ENCODE measurements around the gene LILRB5. TPM values are rescaled to one million over a fixed set of nuclear protein-coding genes. Genes with fewer than 3 reads are reported as not detected.
"Not testable (repeated sequence)": the region's sequence is repeated elsewhere in the genome, so short reads cannot be mapped to it uniquely, and the experiment has no call there.

LILRB5 gene
- total RNA-seq, 1 donor = under 0.01 TPM

DNA sequence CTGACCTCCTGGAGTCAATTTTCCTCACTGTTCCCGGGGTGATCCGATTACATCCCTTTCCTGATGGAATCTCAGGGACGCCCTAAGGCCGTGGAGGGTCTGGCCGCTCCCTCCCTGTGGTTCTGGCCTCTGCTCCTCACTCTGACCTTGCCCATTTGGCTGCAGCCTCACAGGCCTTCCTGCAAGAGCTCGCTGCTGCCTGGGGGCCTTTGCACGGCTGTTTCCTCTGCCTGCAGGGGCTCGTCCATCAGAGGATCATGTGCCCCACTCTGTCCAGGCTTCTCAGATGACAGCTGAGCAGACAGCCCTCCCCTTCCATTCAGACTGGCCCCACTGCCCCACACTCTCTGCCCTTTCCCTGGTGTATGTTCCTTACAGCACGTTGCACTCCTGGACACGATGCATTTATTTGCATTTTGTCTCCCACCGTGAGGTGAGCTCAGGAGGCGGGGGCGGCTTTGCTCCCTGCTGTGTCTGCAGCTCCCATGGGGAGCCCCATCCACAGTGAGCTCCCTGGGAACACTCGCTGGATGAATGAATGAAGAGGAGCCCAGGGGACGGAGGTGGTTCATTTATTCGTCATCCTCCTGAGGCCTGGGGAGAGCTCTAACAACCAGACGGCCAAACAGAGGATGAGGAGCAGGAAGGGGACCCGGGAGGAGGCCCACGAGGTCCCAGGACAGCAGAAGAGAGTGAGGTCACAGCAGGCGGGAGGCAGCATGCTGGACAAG, 39.4 kb downstream of the LILRB5 start:
- DNase-seq (ENCODE audit: low read depth in 2 of 3, low spot score in 2 of 3) = not testable (repeated sequence)

GRCh38 chr19:54216869-54217268, 40.2 kb downstream of the LILRB5 start:
- no peak for DNase-seq (ENCODE audit: low read depth in 2 of 3, low spot score in 2 of 3)

DNA sequence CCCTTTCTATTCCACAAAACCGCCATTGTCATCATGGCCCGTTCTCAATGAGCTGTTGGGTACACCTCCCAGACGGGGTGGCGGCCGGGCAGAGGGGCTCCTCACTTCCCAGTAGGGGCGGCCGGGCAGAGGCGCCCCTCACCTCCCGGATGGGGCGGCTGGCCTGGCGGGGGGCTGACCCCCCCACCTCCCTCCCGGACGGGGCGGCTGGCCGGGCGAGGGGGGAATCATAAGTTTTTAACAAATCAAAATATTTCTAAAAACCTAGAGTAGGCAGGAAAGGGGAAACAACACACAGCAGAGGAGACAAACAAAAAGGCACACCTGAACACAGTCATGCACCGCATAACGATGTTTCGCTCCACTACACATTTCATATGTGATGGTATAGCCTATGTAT, 42.3 kb downstream of the LILRB5 start:
- not testable (repeated sequence) for DNase-seq (ENCODE audit: low read depth in 2 of 3, low spot score in 2 of 3)

- DNase-seq (ENCODE audit: low read depth in 2 of 3, low spot score in 2 of 3) = not testable (repeated sequence)
Observed at GRCh38 chr19:54214217-54214616, 42.9 kb downstream of the LILRB5 start.

GRCh38 chr19:54211235-54211634, 45.8 kb downstream of the LILRB5 start:
- no peak for DNase-seq (ENCODE audit: low read depth in 2 of 3, low spot score in 2 of 3)

DNA sequence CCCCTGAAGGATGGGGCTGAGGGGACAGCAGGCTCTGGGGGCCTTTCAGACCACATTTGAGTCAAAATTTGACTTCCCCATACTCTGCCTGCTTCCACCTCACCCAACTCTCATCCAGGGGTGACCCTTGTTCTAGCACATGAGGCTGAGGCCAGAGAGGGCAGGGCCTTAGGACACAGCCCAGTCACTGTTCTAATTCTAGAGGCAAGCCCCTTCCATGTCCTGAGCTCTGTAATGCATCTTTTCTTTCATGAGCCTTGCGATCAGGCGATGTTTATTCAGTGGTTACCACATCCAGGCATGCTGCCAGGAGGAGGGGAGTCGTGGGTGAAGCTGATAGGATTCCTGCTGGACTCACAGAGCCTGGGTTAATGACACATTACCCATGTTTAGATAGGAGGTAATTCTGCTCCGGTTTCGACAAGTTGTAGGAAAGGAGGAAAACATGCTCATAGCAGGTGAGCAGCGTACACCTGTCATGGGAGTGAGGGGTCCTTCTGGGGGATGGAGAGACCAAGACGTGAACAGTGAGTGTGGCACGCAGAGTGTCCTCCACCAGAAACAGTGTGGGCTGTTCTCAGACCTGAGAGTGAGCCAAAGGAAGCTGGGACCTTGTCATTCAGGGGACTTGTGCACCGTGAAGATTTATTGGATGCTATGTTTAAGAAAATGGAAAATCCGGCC, 47.1 kb downstream of the LILRB5 start:
- DNase-seq (ENCODE audit: low read depth in 2 of 3, low spot score in 2 of 3) = peak in 2 of 3 donors; percentile 83 to 94

- DNase-seq (ENCODE audit: low read depth in 2 of 3, low spot score in 2 of 3) = no peak
Observed at GRCh38 chr19:54209058-54209810, 47.8 kb downstream of the LILRB5 start.

GRCh38 chr19:54208784-54209057, 48.4 kb downstream of the LILRB5 start:
- DNase-seq (ENCODE audit: low read depth in 2 of 3, low spot score in 2 of 3) = no peak

DNA sequence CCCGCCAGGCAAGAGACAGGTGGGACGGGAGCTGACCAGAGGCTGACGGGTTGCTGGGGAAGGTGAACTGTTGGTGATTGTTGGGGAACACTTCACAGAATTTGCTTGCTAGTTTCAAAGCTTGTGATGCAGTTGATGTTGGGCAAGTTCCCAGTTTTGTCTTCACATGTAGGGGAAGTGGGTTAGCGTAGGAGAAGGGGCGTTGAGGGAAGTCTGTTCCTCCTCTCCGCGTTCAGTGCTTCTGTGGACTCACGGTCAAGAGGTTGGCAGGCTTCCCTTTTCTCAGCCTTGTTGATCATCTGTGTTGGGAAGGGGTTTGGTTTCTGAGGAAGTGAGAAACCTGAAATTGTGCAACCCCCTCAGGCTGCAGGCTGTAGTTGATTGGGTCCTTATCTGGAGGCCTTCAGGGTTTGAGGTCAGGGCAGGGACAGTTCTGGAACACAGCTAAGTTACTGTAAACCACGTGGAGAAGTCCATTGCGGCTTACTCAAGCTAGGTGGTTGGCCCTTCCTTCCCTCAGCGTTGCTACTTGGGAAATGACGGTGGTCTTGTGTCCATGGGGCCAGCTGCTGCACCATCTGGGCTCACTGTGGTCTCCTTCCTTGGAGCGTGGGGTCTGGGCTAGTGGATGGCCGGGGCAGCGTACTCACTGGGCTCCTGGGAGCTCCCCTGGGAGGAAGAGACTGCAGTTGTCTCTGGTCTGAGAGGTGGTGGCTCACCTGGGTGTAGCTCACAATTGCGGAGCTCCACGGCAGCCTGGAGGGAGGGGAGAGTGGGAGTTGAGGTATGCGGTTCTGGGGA, 48.9 kb downstream of the LILRB5 start:
- peak in 2 of 3 donors; percentile 98 to 100 for DNase-seq (ENCODE audit: low read depth in 2 of 3, low spot score in 2 of 3)

- DNase-seq (ENCODE audit: low read depth in 2 of 3, low spot score in 2 of 3) = no peak
Observed at GRCh38 chr19:54207676-54207982, 49.4 kb downstream of the LILRB5 start.

- not testable (repeated sequence) for DNase-seq (ENCODE audit: low read depth in 2 of 3, low spot score in 2 of 3)
Observed at GRCh38 chr19:54207193-54207592, 49.9 kb downstream of the LILRB5 start.

- DNase-seq (ENCODE audit: low read depth in 2 of 3, low spot score in 2 of 3) = no peak
Observed at GRCh38 chr19:54206831-54207177, 50.3 kb downstream of the LILRB5 start.

DNA sequence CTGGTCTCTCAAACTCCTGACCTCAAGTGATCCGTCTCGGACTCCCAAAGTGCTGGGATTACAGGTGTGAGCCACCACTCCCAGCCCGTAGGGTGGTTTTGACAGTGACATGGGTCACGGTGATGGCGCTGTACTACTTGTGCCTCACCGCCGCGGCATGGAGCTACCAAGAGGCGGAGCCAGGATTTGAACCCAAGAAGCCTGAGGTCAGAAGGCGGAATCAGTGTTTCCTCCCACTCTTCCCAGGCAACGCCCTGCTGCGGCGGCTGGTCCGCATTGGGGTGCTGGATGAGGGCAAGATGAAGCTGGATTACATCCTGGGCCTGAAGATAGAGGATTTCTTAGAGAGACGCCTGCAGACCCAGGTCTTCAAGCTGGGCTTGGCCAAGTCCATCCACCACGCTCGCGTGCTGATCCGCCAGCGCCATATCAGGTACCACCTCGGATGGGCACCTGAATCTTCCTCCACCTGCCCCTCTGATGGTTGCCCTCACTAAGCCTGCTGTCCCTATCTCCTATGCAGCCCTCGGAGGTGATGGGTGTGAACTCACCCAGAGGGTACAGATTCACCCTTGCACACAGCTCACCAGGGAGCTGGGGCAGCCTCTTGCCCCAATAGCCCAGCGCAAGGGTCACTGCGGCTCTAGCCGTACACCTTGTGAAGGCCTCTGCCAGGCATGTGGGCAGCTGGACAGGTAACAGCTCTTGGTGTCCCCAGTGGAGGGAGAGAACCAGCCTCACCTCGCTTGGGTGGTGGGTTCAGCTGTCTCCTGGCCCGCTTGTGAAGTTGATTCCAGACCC, 50.8 kb downstream of the LILRB5 start:
- no peak for DNase-seq (ENCODE audit: low read depth in 2 of 3, low spot score in 2 of 3)

DNA sequence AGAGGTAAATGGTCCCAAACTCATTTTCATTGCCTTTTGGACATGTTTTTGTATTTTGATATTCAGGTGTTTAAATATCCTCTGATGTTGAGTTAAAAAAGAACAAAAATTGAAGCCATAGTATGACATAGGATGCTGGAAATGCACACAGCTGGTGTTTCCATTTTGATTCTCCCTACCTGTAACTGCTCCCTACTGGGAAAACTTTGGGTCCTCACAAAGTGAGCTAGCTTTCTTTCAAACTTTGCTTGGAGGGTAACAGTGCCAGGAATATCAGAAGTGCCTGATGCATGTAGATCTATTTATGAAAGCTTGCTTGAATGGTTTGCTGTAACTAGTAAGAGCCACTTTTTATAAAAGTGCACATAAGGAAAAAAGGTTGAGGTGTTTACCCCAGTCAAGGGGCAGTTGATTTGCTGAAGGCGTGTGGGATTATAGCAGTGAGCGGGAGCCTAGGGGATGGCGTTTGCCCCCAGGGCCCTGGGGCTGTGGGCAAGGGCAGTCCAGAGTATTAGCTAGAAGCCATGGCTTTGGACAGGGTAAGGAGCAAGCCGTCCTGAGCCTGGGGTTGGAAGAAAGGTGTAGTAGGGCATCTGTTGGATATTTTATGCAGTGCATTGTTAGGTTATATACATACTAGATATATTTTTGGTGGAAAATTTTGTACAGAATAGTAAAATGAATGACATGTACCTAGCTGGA, 52.2 kb downstream of the LILRB5 start:
- DNase-seq (ENCODE audit: low read depth in 2 of 3, low spot score in 2 of 3) = no peak

DNA sequence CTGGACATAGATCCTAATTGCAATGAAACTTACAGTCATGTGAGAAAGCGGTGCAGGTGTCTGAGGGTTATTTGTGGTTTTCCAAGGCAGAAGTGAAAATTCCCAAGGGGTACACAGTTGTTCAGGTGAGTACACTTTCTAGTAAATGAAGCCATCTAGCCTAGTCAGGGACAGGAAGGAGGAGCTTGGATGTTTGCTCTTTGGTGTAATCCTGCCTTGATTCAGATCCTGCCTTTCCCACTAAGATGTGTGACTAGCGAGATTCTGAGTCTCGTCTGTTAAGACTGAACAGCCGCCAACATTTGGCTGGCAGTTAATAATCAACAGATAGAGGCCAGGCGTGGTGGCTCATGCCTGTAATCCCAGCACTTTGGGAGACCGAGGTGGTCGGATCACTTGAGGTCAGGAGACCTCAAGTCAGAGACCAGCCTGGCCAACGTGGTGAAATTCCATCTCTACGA, 53.9 kb downstream of the LILRB5 start:
- no peak for DNase-seq (ENCODE audit: low read depth in 2 of 3, low spot score in 2 of 3)

DNA sequence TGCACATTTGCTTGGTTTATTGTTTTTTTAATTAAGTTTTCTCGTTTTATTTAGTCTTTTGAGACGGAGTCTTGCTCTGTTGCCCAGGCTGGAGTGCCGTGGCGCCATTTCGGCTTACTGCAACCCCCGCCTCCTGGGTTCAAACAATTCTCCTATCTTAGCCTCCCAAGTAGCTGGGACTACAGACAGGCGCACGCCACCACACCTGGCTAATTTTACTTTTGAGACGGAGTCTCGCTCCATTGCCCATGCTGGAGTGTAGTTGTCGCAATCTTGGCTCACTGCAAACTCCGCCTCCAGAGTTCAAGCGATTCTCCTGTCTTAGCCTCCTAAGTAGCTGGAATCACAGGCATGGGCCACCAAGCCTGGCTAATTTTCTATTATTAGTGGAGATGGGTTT, 55.1 kb downstream of the LILRB5 start:
- DNase-seq (ENCODE audit: low read depth in 2 of 3, low spot score in 2 of 3) = no peak

GRCh38 chr19:54201172-54201701, 55.8 kb downstream of the LILRB5 start:
- DNase-seq (ENCODE audit: low read depth in 2 of 3, low spot score in 2 of 3) = no peak
